ENCODE measurements around the gene SLC6A15. TPM values are rescaled to one million over a fixed set of nuclear protein-coding genes. Genes with fewer than 3 reads are reported as not detected.

The SLC6A15 gene
- total RNA-seq, 4 donors from 2014 or later = 5.6 to 18.7 (median 10.8) TPM

DNA sequence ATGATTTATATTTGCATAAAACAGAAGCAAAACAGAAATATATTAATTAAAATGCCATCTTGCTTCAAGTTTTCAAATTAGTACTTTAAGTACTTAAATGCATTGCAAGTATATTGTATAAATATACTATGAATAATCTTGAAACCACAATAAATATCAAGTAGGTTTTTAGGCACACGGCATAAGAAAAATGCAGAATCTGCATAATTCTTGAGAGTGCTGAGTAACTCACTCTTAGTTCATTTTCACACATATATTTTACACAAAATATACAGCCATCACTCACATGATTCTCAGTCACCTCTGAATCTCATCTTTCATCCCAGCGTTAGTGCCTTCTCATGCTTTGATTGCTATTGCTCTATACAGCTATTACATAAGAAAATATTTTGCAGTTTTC lies 51.9 kb downstream of the SLC6A15 start:
- no peaks in the 10 kb centered on the region for H3K9me3 ChIP-seq
- intact Hi-C loops (cut with DNase I) = no loop called here
- H3K27ac ChIP-seq = no peak overlapping the region
- no peak for TF ChIP-seq POLR2A (IDR thresholded peaks at IDR 0.05)
- TF ChIP-seq, protein P1, sequence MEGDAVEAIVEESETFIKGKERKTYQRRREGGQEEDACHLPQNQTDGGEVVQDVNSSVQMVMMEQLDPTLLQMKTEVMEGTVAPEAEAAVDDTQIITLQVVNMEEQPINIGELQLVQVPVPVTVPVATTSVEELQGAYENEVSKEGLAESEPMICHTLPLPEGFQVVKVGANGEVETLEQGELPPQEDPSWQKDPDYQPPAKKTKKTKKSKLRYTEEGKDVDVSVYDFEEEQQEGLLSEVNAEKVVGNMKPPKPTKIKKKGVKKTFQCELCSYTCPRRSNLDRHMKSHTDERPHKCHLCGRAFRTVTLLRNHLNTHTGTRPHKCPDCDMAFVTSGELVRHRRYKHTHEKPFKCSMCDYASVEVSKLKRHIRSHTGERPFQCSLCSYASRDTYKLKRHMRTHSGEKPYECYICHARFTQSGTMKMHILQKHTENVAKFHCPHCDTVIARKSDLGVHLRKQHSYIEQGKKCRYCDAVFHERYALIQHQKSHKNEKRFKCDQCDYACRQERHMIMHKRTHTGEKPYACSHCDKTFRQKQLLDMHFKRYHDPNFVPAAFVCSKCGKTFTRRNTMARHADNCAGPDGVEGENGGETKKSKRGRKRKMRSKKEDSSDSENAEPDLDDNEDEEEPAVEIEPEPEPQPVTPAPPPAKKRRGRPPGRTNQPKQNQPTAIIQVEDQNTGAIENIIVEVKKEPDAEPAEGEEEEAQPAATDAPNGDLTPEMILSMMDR (IDR thresholded peaks at IDR 0.05) = no peak
- H3K27me3 ChIP-seq = no peaks in the 10 kb centered on the region
- H3K4me3 ChIP-seq = no peak overlapping the region
- H3K36me3 ChIP-seq = no peaks in the 10 kb centered on the region
- DNase-seq = no peak
- peaks cover 0 to 8% (median 0%) of the 10 kb centered on the region in 3 donors for H3K4me1 ChIP-seq
- 67 to 84% methylated on average over 2 of the region's 2 CpGs for WGBS, 2 donors

GRCh38 chr12:84858796-84859195 lies 53.8 kb downstream of the SLC6A15 start:
- 51 to 53% methylated on average over 2 of the region's 2 CpGs for WGBS, 2 donors
- Histone ChIP-seq H3K4me3 (no peak overlapping the region), H3K27me3 (no peaks in the 10 kb centered on the region), H3K9me3 (no peaks in the 10 kb centered on the region), H3K27ac (no peak overlapping the region), H3K4me1 (peaks cover 0 to 8% (median 0%) of the 10 kb centered on the region in 3 donors), H3K36me3 (no peaks in the 10 kb centered on the region)
- TF ChIP-seq, protein P1 (IDR thresholded peaks at IDR 0.05) = no peak
- TF ChIP-seq POLR2A (IDR thresholded peaks at IDR 0.05) = no peak
- DNase-seq = no peak
- intact Hi-C loops (cut with DNase I) = no loop called here

GRCh38 chr12:84857525-84858208 lies 54.9 kb downstream of the SLC6A15 start:
- 100% methylated on average over 2 of the region's 2 CpGs; no CpG with 5 or more reads in 1 of the 2 donors for WGBS, 2 donors
- DNase-seq = no peak
- no peak overlapping the region for H3K4me3 ChIP-seq
- H3K27me3 ChIP-seq = no peaks in the 10 kb centered on the region
- no peak overlapping the region for H3K27ac ChIP-seq
- H3K4me1 ChIP-seq = peaks cover 0 to 8% (median 0%) of the 10 kb centered on the region in 3 donors
- no peaks in the 10 kb centered on the region for H3K9me3 ChIP-seq
- H3K36me3 ChIP-seq = no peaks in the 10 kb centered on the region
- intact Hi-C loops (cut with DNase I) = no loop called here
- TF ChIP-seq POLR2A (IDR thresholded peaks at IDR 0.05) = no peak
- TF ChIP-seq, protein P1 (IDR thresholded peaks at IDR 0.05) = no peak

DNA sequence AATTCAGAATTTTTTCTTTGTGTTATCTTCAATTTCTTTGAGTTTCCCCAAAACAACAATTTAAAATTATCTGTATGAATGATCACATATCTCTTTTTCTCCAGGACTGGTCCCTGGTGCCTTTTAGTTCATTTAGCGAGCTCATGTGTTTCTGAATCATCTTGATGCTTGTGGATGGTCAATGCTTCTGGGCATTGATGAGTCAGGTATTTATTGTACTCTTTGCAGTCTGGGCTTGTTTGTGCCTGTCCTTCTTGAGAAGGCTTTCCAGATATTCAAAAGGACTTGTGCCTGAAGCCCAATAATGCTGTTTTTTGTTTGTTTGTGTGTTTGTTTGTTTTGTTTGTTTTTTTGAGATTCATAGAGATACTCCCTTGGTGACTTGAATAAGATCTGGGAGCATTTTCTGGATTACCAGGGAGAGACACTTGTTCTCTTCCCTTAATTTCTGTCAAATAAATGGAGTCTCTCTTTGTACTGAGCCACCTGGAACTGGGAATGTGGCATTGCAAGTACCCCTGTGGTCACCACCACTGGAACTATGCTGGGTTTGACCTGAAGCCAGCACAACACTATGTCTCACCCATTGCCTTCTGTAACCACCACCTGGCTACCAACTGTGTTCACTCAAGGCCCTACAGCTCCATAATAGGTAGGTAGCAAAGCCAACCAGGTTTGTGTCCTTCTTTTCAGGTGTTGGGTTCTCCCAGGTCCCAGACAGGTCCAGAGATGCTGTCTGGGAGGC lies 56.3 kb downstream of the SLC6A15 start:
- Histone ChIP-seq H3K36me3 (no peaks in the 10 kb centered on the region), H3K27me3 (no peaks in the 10 kb centered on the region), H3K27ac (no peak overlapping the region), H3K4me3 (no peak overlapping the region), H3K9me3 (no peaks in the 10 kb centered on the region), H3K4me1 (peaks cover 0 to 8% (median 0%) of the 10 kb centered on the region in 3 donors)
- 14 to 19% methylated on average over 1 of the region's 1 CpG for WGBS, 2 donors
- TF ChIP-seq POLR2A (IDR thresholded peaks at IDR 0.05) = no peak
- TF ChIP-seq, protein P1 (IDR thresholded peaks at IDR 0.05) = no peak
- no peak for DNase-seq
- intact Hi-C loops (cut with DNase I) = no loop called here

- Histone ChIP-seq H3K27ac (no peak overlapping the region), H3K4me1 (no peaks in the 10 kb centered on the region), H3K27me3 (no peaks in the 10 kb centered on the region), H3K9me3 (no peaks in the 10 kb centered on the region), H3K36me3 (no peaks in the 10 kb centered on the region), H3K4me3 (no peak overlapping the region)
- intact Hi-C loops (cut with DNase I) = no loop called here
- 60 to 63% methylated on average over 1 of the region's 1 CpG for WGBS, 2 donors
- TF ChIP-seq, protein P1 (IDR thresholded peaks at IDR 0.05) = no peak
- TF ChIP-seq POLR2A (IDR thresholded peaks at IDR 0.05) = no peak
- no peak for DNase-seq
Measured at GRCh38 chr12:84843593-84844144, 68.9 kb downstream of the SLC6A15 start.

Measured in esophagus squamous epithelium (tissue), 5 donors.